HG03196 (cell line): ENCODE data around the gene ANKRD16.
"Not testable (repeated sequence)": the region's sequence is repeated elsewhere in the genome, so short reads cannot be mapped to it uniquely, and the experiment has no call there.

Experiments used
- ATAC-seq: cut with Tn5 transposase; IDR thresholded peaks from one replicate; pipeline ENCODE4 v1.9.1; 2021; ENCODE audit not compliant: unreplicated experiment

ANKRD16 gene

DNA sequence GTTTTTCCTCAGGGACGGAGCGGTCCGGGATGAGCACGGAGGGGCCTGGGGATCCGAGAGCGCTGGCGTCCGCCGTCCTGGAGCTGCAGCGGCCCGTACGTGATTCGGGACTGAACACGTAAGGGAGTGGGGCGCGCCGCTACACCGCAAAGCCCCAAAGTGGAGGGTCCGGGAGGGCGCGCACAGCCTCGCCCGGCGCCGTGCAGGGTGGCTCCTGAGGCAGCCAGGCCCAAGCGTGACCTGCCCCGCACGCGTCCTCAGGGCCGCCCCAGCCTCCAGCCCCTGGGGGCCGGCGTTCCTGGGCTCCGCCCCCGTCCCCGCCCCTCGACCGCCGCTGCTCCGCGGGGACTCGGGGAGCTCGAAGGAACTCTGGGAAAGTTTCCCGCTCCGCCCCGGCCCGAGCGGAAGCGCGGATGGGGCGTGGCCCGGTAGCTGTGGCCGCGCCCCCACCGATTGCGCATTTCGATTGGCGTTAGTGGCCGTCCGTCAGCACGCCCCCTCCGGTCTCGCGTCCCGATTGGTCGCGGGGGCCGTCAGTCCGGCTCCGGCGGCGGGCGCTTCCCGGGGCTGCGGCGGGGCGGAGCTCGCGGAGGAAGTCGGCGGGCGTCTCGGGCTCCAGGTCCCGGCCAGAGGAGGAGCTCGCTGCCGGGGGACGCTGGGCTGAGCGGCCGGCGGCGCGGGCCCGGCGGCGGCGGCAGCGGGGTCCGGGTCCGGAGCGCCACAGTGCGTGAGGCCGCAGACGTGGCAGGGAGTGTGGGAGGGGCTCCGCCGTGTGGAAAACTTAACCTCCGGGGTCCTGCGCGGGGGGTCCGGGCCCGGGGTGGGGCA is at the start of gene ANKRD16, which contains the start of gene FBH1:
ANKRD16 (minus strand) TSS at position 270 of the 828 bp plus-strand sequence. CDS start 539 bp downstream, outside the sequence.
FBH1 (plus strand) TSS at position 620 of the 828 bp plus-strand sequence; CDS start at position 723, 103 bp downstream.
- peak; percentile 84 for ATAC-seq

DNA sequence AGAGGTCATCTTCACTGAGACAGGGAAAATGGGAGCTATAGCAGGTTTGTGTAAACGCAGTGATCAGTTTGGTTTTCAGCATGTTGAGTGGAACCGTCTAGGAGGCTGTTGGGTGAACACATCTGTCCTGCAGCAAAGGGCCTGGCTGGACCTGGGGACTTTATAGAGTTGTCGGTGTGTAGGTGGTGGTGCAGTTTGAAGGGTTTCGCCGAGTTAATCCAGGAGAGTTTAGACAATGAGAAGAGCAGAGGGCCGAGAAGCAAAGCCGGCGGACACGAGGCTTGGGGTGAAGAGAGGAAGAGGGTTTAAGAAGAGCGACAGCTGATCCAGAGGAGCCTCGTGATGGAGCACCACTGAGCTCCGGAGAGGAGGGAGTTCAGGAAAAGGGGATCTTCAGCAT is 48.6 kb upstream of the ANKRD16 start:
- ATAC-seq, result no peak

DNA sequence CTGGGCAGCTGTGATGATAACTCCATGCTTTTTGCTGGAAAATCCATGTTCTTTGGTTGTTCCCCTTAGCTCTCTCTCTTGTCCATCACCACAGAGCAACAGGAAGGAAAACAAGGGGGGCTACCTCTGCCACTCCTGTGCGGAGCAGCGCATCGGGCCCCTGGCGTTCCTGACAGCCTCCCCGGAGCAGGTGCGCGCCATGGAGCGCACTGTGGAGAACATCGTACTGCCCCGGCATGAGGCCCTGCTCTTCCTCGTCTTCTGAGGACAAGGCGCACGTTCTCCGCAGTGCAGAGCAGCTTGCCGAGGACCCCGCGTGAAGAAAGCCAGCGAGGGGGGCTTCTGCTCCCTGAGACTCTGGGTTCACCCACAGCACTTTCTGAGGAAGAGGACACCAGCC is 47.3 kb upstream of the ANKRD16 start:
- ATAC-seq, result no peak

DNA sequence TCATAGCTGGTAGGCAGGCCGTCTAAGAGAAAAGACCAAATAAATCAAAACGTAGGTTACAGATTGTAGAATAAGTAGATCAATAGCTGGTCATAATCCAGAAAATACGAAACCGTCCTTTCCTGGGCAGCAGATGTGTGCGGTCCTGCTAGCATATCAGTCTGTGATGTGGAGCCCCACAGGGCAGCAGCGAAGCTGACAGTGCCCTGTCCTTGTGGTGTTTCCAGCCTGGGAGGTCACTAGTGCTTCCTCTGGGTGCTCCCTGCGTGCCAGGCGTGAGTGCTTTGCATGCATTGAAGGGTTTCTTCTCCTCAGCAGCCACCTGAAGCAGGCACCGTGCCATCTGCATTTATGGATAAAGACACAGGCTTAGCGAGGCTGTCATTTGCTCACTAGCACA is 45.9 kb upstream of the ANKRD16 start:
- no peak for ATAC-seq

DNA sequence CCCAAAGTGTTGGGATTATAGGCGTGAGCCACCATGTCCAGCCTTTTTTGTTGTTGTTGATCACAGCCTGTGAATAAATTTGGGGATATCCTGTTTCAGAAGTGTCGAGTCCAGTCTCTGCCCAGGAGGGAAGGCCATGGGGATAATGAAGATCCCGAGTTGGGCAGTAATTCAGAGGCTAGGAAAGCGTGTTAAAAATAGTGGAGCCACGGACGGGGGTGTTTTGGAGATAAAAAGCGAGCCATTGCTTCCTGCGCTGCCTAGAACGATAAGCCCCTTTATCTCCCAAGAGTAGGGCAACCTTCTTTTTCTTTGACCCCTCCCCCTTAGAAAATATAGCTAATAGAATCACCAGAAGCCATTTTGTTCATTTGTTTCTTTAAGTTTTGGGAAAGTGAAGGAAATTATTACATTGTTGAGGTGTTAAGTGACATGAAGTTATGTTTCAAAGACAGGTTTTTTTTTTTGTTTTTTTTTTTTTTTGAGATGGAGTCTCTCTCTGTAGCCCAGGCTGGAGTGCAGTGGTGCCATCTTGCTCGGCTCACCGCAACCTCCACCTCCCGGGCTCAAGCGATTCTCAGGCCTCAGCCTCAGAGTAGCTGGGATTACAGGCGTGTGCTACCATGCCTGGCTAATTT is 44.3 kb upstream of the ANKRD16 start:
- no peak for ATAC-seq

DNA sequence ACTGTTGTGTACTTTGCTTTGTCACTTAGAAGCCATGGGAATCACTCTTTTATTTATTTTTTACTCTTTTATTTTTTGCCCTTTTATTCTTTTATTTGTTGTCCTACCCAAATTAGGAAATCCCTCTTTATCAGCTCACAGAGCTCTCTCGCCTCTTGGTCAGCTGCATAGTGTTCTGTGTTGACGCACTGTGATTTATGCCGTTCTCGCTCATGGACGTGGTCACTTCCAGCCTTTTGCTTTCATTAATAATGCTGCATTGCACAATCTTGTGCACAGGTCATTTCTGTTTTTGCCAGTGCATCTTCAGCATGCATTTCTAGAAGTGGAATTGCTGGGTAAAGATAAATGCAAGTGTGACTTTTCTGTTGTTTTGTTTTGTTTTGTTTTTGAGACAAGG is 42.7 kb upstream of the ANKRD16 start:
- no peak for ATAC-seq

DNA sequence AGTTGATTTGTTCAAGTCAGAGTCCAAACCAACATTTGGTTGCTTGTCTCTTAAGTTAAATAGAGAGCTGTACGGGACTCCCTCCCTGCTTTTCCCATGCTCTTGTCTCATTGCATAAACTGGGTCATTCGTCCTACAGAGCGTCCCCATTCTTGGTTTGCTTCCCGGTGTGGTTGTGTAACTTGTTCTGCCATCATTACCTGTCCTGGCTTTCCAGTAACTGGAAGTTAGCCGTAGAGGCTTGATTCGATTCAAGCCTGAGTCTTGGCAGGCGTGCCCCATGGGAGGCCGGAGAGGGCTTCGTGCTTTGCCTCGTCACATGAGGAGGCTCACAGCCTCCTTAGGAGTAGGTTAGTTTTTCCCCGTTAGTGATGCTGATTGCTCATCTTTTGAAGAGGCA is 40.6 kb upstream of the ANKRD16 start:
- ATAC-seq, result no peak

DNA sequence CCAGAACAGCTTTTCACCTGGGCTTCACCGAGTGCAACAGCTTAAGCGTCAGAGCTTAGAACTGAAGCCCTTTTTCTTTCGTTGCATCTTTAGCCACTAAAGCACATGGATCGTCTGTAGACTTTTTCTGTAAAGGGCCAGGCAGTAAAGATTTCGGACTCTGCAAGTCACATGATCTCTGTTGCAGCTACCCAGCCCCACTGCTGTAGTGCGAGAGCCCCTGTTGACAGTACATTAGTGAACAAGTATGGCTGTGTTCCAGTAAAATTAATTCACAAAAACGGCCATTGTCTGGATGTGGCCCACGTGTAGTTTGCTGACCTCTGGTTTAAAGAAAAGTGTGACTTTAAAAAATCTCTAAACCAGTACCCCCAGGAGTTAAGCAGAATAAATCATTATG is 39.7 kb upstream of the ANKRD16 start:
- no peak for ATAC-seq

DNA sequence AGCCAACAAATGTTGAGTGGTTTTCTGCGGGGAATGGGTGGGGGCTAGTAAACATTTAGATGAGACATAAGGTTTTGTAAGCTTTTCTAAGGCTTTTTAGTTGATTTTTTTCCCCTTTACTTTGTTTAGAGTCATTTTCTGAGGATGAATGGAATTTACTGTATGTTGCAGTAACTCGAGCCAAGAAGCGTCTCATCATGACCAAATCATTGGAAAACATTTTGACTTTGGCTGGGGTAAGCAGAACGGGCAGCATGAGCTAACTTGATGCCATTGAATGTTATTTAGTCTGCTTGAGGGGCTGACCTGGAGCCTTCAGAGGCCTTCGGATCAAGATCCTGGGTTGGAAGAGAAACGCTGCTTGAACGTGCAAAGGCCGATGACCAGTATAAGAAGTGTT is 37.6 kb upstream of the ANKRD16 start:
- ATAC-seq, result no peak

DNA sequence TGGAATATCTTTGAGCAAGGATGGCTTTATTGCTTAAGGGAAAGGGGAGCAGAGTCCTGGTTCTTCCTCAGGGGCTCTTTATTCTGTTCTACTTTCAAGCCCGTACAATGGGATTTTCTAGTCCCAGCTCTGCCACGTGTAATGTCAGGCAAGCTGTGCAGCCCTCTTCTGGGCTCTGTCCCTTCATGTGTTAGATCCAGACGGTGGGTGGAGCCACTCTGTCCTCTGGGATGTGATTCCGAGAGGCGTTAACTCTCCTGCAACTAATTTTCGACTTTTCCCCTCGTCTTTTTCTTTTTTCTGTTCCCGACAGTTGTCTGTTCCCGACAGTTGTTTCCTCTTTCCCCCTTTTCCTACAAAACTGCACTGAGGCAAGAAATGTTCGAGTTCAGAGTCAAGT is 35.2 kb upstream of the ANKRD16 start:
- no peak for ATAC-seq

DNA sequence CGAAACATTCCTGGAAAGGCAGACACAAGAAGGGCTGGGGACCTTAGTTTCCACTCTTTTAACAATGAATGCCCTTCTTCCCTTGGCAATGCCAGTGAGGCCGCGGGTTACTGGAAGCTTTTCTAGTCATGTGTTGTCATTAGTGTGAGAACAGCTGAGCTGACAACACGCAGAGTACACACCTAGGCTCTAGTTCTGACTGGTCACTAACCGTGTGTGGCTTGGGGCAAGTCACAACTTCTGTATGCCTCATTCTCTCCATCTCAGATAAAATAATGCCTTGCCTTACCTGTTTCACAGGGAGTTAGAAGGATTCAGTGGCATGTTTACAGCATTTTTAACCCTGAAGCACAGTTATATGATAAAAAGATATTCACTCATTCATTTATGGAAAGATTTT is 32.1 kb upstream of the ANKRD16 start:
- no peak for ATAC-seq

DNA sequence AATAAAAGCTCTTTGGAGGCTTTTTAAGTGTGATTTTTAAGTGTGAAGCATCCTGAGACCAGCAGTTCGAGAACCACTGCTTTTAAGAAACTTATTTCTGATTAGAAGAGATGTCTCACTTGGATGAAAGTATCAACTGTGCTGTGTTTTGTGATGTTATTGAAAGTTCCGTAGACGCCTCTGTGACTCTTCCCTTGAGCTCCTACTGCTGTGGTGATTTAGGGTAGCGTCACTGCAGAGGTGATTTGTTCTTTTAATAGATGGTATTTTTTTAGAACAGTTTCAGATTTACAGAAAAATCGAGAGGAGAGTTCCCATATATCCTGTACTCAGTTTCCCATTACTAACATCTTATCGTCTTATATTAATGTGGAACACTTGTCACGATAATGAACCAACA is 29.9 kb upstream of the ANKRD16 start:
- no peak for ATAC-seq

DNA sequence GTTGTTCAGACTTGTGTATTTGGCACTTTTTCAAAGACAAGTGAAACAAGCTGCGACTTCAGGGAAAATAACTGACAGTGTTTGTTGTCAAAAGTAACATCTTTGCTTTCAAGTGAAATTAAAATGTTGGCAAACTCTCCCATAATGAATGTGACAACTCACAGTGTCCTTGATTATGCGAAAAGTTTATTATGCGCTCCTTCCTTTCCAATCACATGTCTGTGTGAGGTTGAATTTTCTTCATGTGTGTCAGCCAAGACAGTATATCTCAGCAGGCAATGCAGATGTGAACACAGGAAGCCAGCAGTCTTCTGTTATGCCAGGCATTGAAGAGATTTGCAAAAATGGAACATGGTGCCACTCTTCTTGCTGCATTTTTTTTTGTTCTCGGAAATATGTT is 29.1 kb upstream of the ANKRD16 start:
- no peak for ATAC-seq

DNA sequence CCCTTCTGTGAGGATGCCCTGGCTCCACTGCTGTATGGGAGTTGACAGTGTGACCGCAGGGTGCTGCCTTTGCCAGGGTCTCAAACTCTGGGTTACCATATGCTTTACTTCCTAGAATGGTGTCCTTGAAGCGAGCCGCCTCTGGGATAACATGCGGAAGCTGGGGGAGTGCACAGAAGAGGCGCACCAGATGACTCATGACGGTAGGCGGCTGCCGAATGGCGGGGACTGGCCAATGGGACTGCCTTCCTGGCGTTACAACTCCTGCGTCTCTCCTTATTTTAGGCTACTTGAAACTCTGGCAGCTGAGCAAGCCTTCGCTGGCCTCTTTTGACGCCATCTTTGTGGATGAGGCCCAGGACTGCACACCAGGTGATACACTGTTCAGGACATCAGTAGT is 27.6 kb upstream of the ANKRD16 start:
- no peak for ATAC-seq

DNA sequence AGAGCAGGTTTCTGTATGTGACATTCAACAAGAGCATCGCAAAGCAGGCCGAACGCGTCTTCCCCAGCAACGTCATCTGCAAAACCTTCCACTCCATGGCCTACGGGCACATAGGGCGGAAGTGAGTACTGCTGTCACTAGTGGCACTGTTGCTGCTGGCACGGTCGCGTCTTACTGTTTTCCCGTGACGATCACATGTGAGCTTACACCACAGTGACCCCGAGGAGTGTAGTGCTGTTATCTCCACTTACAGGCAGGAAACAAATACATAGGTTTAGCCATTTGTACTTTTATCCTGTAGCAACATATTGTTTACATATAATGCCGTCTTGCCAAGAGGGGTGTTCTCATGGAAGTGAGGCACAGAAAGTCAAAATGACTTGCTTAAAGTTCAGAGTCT is 25.8 kb upstream of the ANKRD16 start:
- no peak for ATAC-seq

DNA sequence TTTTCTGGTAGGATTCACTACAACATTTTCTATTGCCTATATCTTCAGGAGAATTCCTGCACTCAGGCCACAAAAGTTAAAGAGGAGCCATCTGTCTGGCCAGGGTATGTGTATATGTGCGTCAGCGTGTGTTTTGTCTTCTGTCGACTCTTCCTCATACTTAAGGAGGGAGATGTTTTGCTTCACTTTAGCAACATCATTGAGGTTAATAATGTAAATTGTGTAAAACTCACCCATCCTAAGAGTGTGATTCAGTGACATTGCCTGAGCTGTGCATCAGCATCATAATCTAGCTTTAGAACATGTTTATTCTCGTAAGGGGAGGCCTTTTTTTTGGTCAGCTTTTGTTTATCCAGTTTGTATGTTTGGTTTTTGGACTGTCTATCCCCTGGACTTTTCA is 24.0 kb upstream of the ANKRD16 start:
- ATAC-seq, result no peak

DNA sequence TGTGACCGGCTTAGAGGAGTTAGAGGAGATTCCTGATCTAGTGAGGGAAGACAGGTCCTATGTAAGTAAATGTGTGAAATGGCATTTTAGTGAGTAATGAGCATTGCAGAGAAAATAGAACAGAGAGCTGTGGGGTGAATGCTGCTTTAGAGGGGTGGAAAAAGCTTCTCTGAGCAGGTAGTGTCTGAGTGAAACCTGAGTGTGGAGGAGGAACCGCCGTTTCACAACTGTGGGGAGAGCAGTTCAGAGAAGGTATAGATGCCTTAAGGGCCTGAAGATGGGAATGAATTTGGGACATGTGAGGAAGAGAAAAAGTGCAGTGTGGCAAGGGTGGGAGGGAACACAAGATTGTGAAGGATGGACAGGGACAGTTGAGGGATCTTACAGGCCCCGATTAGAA is 22.0 kb upstream of the ANKRD16 start:
- ATAC-seq, result no peak

DNA sequence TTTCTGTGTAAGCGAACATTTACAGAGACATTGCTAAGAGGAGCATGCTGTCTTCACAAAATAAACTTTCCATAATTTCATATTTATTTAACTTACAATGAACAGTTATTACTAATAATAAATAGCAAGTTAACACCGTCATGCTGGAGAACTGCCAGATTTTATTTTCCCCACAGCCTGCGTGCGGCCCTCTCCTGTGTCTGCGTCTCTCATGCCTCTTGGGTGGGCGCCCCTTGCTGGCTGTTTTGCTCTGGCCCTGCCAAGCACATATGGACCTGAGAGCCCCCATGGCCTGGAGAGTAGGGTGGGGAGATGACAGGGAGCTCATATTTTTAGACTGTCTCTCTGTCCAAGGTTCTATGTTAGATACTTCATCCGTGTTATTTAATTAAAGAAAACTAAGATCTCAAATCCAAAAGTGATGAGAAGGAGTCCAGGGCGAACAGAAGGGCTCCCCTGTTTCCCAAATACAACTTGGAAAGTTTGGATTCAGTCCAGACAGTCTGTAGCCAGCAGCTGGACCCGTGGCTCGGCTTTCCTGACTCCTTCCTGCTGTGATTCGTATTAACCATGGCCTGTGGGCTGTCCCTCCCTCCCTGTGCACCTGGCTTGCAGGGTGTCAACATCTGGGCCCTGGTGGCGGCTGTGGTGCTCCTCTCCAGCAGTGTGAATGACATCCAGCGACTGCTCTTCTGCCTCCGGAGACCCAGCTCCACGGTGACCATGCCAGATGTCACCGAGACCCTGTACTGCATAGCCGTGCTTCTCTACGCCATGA is 20.8 kb upstream of the ANKRD16 start:
- no peak for ATAC-seq

DNA sequence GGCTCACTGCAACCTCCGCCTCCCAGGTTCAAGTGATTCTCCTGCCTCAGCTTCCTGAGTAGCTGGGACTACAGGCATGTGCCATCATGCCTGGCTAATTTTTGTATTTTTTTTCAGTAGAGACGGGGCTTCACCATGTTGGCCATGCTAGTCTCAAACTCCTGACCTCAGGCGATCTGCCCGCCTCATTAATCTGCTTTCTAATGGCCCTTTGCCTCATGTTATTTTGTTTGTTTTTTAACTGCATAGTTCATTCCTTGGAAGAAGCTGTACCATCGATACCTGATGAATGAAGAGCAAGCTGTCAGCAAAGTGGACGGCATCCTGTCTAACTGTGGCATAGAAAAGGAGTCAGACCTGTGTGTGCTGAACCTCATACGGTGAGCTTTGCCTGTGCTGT is 19.0 kb upstream of the ANKRD16 start:
- not testable (repeated sequence) for ATAC-seq

DNA sequence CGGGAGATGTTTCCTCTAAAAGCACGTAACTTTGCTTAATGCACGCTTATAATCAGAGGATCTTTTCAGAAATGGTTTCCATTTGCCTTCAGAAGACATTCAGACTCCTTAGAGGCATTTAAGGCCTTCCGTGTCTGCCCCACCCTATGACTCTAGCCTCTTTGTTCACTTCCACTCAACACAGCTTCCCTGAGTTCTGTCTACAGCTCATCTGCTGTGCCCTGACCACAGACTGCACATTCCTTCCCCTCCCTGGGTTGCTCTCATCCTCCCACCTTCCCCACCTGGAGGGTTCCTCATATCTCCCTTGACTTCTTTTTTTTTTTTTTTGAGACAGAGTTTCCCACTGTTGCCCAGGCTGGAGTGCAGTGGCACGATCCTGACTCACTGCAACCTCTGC is 17.0 kb upstream of the ANKRD16 start:
- no peak for ATAC-seq

DNA sequence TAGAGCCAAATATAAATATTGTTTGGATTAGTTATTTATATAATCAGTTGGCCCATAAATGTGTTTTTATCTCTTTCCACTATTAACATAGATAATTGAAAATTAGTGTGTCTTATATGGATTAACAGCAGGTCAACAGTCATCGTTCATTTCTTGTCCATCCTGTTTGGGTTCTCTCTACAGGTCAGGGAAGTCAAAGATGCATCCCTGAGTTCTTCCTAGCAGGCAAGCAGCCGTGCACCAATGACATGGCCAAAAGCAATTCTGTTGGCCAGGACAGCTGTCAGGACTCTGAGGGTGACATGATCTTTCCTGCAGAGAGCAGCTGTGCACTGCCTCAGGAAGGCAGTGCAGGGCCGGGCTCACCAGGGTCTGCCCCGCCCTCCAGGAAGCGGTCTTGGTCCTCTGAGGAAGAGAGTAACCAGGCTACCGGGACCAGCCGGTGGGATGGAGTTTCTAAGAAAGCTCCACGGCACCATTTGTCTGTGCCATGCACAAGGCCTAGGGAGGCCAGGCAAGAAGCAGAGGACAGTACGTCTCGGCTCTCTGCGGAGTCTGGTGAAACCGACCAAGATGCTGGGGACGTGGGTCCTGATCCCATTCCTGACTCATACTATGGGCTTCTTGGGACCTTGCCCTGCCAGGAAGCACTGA is 16.3 kb upstream of the ANKRD16 start:
- ATAC-seq, result no peak
